GM12874 (cell line): ENCODE data around the gene CAMSAP2.

Experiments used
- CTCF ChIP-seq: IDR thresholded peaks from 2 replicates; pipeline ENCODE4 v1.5.1; 2011; ENCODE audit warnings: low read depth, mild to moderate bottlenecking, control low read depth, low read length, moderate library complexity; ENCODE audit not compliant: insufficient read depth

Gene CAMSAP2

GRCh38 chr1:200857804-200858203 lies 119.1 kb downstream of the CAMSAP2 start:
- no peak for TF ChIP-seq CTCF

GRCh38 chr1:200861937-200862647 lies 123.4 kb downstream of the CAMSAP2 start:
- TF ChIP-seq CTCF, result no peak

GRCh38 chr1:200862713-200863415 lies 124.2 kb downstream of the CAMSAP2 start:
- no peak for TF ChIP-seq CTCF

GRCh38 chr1:200866116-200866515 lies 127.4 kb downstream of the CAMSAP2 start:
- TF ChIP-seq CTCF, result no peak

- TF ChIP-seq CTCF, result no peak
Observed at GRCh38 chr1:200866521-200866920, 127.8 kb downstream of the CAMSAP2 start.

GRCh38 chr1:200867018-200867811 lies 128.5 kb downstream of the CAMSAP2 start:
- no peak for TF ChIP-seq CTCF

GRCh38 chr1:200869376-200869752 lies 130.7 kb downstream of the CAMSAP2 start:
- TF ChIP-seq CTCF, result no peak
